Measurements from ENCODE around the gene EHHADH.
"Not testable (repeated sequence)": the region's sequence is repeated elsewhere in the genome, so short reads cannot be mapped to it uniquely, and the experiment has no call there.

Gene EHHADH

DNA sequence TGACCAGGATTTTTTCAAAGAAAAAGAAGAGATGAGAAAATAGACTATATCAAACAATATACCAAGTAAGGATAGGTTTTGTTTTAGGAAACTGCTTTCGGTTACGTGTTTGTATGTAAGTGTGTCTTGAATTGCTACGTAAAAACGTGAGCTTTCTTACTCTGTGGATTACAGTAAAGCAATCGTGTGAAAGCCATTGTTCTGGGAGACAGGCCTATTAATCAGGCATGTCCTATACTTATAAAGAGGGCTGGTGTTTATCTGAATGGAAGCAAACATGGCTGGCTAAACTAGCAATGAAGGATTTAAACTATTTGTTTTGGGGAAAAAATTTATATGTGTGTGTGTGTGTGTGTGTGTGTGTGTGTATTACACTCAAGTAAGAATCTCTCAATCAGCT, 2.6 kb downstream of the EHHADH start:
- ATAC-seq: no peak

DNA sequence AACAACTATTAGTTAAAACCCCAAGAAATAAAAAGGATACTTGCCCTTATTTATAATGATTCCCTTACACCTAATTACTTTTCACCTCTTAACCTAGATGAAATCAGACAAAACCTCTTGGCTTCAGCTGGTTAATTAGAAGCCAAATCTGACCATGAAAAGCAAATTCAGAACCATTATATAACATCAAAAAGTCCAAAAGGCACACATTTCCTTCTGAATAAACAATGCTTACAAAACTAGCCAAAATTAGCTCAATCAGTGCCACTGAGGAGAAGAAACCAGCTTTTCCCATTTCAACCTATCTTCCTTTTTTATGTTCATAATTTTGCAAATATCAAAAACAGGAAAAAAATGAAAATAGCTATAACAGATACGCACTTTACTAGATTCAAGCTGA, 3.2 kb downstream of the EHHADH start:
- ATAC-seq: no peak

DNA sequence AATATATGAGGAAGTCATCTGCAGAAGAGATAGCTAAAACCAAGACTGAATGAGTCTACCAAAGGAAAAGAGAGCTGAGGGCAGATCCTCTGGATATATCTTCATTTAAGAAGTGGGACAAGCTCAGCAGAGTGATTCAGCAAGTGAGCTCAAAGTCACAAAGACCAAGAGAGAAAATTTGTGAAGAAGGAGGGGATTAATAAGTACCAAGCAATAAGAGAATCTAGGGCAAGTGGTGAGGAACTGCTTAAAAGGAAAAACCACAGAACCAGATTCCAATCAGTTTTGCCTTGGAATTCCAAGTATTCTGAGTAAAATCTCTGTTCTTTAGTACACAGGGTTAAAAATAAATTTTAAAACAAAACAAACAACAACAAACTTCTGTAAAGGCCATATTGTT, 3.6 kb downstream of the EHHADH start:
- ATAC-seq: no peak

DNA sequence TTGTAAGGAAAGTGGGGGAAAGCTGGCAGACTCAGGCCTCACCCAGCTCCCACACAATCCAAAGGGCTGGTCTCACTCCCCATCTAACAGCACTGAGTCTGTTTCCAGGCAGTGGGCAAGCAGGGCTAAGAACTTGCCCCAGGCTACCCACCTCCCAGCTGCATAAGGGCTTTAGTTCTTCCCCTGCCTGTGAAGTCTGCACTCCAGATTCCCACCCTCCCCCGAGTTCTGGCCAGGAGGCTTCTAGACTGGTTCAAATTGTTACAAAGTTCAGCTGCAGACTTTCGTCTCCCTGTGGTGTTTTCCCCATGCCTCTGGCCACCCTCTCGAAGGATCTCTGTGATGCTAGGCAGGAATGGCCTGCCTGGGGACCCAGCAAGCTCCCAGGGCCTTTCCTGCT, 11.2 kb downstream of the EHHADH start:
- no peak for ATAC-seq

DNA sequence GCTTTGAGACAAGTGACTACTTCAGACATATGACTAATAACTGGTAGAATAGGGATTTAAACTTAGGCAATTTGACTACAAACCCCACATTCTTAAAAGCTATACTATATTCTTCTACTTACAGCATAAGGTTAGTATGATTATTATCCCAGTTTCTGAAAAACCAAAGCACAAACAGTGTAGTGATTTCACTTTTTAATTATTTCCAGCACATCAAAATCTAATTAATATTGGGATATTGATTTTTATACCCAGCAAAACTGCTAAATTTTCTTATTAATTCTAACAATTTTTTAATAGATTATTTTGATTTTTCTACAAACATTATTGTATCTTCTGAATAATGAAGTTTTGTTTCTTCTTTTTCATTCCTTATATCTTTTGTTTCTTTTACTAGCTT, 16.9 kb downstream of the EHHADH start:
- no peak for ATAC-seq

DNA sequence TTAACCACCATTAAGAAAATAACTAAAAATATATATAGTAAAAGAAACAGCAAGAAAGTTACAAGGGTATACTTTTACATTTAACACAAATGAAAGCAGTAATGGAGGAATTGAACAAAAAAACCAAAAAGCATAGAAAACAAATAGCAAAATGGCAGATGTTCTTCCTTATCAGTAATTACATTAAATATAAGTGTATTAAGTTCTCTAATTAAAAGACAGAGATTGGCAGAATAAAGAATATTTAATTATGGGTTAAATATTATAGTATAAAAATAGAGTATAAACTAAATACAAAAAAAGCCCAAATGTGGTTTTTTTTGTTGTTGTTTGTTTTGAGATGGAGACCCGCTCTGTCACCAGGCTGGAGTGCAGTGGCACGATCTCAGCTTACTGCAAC, 20.5 kb downstream of the EHHADH start:
- no peak for ATAC-seq

DNA sequence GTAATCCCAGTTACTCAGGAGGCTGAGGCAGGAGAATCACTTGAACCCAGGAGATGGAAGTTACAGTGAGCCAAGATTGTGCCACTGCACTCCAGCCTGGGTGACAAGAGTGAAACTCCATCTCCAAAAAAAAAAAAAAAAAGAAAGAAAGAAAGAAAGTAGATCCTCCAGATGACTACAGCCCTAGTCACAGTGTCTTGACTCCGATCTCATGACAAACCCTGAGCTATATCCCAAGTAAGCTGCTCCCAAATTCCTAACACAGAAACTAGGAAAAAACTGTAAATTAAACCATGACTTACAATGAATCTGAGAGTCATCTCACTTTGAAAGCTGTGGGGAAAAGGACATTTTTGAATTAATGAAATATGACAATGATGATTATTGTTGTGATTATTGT, 27.3 kb downstream of the EHHADH start:
- not testable (repeated sequence) for ATAC-seq

DNA sequence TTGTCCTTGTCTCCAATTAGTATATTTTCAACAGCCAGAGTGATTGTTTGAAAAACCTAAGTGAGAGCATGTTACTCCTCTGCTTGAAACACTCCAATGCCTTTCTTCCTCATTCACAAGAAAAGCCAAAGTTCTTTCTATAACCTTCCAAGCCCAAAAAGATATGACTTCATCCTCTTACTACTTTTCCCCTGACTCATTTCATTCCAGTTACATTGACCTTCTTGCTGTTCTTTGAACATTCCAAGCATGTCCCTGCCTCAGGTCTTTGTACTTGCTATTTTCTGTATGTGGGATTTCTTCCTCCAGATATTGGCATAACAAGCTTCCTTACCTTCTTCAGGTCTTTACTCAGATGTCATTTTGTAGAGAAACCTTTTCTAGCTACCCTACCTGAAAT, 28.3 kb downstream of the EHHADH start:
- ATAC-seq: no peak

DNA sequence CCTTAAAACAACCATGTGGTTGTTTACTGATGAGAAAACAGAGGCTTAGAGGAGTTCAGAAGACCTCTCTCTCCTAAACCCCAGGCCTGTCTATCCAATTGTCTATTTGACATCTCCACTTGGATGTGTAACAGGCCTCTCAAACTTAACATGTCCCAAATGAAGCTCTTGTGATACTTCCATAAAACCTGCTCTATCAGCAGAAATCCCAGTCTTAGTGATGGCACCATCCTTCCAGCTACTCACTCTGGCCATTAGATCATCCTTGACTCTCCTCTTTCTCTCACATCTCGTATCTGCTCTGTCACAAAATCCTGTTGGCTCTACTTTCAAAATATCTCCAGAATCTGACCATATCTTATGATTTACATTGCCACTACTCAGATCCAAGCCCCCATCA, 28.8 kb downstream of the EHHADH start:
- ATAC-seq: no peak

DNA sequence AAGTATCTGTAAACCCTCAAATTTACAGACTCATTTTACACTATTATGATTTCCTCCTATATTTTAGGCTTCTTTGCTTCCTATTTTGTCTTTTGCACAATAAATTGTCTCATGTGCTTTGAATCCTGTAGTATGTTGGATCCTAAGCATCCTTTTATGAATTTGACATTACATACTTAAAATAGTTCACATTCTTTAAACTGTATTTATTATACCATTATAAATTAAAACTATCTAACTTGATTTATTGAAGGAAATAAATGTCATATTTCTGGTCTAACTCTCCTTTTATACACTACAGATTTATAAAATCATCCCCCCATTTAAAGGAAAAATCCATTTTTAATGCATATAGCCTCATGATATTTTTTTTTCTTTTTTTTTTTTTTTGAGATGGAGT, 32.6 kb downstream of the EHHADH start:
- no peak for ATAC-seq

DNA sequence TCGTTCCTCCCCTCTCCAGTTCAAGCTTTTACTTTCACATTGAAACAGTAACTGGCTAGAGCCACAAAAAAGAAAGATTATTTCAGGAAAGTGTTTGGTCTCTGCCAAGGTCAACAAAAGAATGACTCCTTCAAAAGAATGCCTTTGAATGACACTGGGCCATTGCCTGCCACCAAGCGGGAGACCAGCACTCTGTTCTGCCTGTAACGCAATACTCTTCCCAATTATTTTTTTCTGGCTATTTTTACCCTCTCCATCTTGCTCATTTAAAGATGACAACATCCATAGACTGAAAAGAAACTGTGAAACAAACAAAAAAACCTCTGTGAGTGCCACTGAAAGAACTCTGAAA, 37.3 kb downstream of the EHHADH start:
- ATAC-seq: no peak

DNA sequence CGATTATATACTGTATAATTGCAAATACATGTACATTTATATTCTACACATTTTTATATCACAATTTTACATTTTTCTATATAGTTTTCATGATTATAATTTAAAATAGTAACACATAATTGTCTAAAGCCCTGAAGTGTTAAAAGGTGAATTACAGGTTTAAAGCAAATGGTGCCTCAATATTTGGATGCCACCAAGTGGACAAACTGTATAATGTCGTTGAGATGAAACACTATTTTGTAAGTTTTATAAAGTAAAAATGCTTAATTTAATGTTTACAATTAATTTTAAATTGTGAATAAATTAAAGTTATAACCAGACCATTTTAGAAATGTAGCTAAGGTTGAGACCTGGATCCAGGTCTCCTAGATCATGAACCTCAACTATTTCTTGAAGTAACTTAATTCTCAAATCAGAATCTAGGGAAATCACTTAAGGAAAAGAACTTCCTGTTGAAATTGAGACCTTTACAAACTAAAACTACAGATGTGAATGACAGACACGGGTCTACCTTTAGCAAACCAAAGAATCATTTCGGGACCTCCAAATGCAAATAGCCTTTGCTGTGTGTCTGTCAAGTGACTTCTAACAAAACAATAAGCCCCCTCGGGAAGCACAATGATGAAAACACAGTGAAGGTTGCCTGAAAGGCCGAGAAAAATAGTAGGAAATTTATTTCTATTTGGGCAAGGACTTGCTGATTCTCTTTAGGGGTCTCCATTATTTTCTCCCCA, 37.8 kb downstream of the EHHADH start:
- ATAC-seq: no peak

DNA sequence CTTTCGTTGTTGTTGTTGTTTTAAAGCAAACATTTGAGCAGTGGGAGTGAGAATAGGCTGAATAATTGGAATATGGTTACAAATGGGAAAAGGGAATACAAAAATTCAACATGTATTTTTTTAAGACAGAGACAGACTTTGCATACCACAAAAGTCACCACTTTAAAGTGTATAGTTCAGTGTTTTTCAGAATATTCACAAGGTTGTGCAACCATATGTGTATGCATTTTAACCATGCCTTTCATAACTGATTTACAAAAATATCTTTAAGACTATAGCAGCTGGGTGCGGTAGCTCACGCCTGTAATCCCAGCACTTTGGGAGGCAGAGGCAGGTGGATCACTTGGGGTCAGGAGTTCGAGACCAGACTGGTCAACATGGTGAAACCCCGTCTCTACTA, 41.3 kb downstream of the EHHADH start:
- ATAC-seq: no peak

DNA sequence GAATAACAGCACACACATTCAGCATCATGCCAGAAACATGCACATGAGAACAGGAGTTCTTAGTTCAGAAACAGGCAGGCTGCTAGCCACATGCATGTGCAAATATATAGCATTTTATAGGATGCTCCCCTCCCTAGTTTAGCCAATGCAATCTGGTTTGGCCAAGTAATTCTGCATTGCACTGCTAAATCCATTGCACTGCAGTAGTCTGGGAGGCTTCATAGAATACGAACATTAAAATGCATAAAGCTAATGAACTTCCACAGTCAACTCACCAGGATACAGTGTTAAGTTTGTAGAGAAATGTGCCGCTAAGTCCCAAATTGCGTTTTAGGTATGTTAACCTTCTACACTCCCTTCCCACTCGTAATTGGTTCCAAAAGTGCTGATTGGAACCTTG, 41.8 kb downstream of the EHHADH start:
- ATAC-seq: no peak

DNA sequence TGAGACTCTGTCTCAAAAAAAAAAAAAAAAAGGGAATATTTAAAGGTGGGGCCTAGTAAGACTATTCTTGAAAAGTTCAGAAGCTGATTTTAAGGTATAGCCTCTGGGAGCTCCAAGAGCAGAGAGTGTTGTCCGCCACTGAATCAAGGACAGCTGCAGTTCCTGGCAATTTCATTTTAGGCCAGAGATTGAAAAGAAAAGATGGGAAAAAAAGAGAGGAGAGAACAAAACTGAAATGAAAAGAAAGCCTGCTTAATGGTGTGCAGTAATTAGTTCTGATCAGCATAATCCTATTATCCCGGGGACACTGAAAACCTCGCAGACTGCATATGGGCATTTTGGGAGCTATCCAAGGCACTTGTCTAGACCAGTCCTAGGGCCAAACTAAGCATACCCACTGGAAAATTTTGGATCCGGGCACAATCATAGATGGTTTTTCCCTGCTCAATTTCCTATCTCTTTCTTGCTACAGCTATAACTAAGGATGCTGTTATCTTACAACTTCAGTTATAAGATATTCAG, 43.2 kb downstream of the EHHADH start:
- ATAC-seq: no peak

DNA sequence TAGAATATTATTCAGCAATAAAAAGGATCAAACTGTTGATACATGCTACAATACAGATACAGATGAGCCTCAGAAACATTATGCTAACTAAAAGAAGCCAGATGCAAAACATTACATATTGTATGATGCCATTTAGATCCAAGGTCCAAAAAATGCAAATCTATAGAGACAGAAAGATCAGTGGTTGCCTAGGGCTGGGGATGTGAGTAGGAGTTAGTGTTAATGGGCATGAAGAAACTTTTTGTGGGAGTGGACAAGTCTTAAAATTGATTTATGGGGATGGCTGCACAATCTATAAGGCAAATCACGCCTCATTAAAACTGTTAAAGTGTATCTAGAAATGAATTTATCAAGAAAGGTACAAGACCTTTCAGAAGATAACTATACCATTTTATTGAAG, 45.0 kb downstream of the EHHADH start:
- ATAC-seq: no peak

DNA sequence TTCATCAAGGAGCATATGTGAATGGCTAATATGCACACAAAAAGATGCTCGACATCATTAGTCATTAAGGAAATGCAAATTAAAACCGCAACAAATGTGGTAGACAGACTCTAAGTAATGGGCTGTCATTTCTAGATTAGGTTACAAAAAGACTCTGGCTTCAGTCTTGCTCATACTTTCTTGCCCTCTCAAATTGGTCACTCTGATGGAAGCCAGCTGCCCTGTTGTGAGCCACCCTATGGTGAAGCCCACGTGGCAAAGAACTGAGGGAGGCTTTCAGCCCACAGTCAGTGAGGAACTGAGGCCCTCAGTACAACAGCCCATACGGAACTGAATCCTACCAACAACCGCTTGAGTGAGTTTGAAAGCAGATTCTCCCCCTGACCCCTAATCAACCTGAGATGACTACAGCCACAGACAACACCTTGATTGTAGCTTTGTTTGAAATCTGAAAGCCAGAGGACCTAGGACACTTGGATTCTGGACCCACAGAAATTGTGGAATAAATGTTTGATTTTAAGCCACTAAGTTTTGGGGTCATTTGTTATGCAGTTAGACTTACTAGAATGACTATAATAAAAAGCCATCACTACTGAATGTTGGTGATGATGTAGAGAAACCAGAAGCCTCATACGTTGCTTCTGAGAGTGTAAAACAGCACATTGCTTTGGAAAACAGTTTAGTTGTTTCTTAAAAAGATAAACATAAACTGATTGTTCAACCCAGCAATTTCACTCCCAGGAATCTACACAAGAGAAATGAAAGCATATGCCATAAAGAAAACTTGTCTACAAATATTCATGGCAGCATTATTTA, 45.7 kb downstream of the EHHADH start:
- peak; percentile 64 to 84 for ATAC-seq

DNA sequence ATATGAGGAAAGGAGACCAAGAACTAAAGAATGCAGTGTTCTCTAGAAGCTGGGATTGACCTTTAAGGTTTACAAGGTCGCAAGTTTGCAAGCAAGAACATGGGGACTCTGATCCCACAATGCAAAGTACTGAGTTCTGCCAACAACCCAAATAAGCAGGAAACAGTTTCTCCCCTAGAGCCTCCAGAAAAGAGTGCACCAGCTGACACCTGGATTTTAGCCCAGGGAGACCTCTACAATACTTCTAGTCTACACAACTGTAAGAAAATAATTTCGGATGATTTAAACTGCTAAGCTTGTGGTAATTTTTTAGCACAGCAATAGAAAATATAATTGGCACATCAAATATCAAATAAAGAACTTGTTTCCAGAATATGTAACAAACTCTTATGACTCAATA, 46.4 kb downstream of the EHHADH start:
- no peak for ATAC-seq

DNA sequence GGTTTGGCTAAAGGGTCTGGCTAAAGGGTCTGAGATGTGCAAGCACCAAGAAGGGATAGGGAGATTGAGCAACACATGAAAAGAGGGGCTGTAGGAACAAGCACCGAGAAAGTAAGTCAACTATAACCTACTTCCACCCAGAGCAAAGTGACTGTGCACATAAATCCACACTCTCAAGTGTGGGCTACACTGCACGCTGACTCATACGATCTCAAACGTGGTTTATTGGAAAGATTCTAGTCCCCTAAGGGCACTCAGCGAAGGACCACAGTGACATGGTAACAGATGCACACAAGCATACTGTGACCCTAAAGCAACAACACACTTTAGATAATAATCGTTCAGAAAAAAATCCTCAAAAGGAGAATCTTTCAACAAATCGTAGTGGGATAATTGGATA, 48.0 kb downstream of the EHHADH start:
- ATAC-seq: no peak

DNA sequence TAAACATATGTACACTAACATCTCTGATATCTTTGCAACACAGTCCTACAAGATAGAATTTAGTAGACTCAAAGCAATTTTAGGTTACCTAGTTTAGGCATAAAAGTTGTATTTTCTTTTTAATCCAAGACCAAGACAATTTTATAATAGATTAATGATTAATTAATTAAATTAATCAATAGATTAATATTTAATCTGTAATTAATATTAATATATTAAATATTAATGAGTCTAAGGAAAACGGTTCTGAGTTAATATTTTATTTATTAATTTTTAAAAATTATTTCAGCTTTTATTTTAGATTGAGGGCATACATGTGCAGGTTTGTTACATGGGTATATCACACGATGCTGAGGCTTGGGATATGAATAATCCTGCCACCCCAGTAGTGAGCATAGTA, 49.0 kb downstream of the EHHADH start:
- ATAC-seq: no peak

DNA sequence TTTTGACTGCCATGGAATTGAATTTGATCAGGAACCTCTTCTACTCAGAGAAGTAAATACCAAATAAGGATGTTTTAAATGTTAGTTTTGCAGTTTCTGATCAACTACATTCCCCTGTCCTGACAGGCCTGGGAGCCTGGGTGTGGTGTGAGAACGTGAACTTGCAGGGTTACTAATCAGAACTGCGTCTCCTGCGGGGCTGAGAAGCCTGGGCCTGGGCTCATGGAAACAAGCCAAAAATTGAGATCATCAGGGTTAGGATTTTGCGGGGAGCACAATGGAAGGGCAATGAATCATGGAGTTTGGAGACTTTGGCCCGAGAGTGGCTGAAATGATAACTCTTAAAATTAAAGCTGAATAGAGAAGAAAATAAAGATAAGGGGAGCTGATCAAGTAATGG, 53.2 kb downstream of the EHHADH start:
- no peak for ATAC-seq

DNA sequence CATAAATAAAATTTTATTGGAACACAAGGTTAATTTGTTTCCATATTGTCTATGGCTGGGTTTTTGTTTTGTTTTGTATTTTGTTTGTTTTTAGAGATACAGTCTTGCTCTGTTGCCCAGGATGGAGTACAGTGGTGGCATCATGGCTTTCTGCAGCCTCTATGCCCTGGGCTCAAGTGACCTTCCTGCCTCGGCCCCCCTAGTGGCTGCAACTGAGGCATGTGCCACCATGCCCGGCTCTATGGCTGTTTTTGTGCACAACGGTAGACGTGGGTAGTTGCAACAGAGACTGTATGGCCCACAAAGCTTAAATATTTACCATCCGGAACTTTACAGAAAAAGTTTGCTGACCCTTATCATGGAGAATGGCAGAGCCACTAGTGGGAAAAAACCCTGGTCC, 54.2 kb downstream of the EHHADH start:
- no peak for ATAC-seq

DNA sequence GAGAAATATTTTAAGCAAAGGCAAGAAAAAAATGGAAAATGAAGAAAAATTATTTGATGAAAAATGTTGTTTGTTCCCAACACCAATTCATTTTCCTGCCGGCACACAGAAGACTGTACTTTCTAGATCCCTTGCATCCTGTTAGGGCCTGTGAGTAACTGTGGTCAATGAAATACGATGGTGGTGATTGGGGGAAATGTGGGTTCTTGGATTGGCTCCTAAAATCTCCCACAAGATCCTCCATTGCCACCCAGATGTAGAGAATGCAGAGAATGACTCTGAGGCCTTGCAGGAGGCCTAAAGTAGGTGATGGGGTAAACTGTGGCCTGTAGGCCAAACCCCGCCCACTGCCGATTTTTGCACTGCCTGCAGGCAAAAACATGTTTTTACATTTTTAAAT, 54.6 kb downstream of the EHHADH start:
- no peak for ATAC-seq

DNA sequence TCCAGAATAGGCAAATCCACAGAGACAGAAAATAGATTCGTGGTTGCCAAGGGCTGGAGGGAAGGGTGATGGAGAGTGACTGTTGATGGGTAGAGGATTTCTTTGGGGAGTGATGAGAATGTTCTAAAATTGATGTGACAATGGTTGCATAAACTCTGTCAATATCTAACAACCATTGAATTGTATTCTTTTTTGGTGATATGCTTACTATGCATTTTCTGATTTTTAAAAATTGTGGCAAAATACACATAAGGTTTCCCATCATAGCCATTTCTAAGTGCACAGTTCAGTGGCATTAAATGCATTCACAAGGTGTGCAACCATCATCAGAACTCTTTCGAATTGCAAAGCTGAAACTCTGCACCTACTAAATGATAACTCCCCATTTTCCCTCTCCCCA, 56.8 kb downstream of the EHHADH start:
- no peak for ATAC-seq

DNA sequence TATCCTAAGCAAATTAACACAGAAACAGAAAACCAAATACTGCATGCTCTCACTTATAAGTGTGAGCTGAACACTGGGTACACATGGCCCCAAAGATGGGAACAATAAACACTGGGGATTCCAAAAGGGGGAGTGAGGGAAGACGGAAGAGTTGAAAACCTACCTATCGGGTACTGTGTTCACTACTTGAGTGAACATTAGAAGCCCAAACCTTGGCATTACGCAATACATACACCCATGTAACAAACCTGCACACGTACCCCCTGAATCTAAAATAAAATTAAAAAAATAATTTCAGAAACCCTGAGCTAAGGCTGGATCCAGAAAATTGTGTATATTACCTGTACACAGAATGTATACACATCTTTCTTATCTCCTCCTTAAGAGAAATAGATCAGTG, 58.2 kb downstream of the EHHADH start:
- no peak for ATAC-seq

Data from activated CD4-positive, CD25-positive, alpha-beta regulatory T cell treated with anti-CD3 and anti-CD28 coated beads, Interleukin-2, amount 50 U/mL, for 24 hours (primary cell).